Keratinocyte (primary cell): ENCODE measurements around the gene MFF. TPM values are rescaled to one million over a fixed set of nuclear protein-coding genes. Genes with fewer than 3 reads are reported as not detected.

Experiments used
- DNase-seq: peaks from one replicate; pipeline ENCODE4 v3.0.0-alpha.2; 2011; ENCODE audit warnings: low read depth, missing footprints, low spot score
- FAIRE-seq: peaks from 2 replicates; lab custom pipeline; 2011; peaks lifted over from hg19 to GRCh38; lab: Jason Lieb, UNC
- H2AFZ ChIP-seq: 2 replicates; pipeline ENCODE4 v1.6.0; 2012; ENCODE audit warnings: low read length, control low read depth, inconsistent platforms; ENCODE audit not compliant: control insufficient read depth
- H3K27ac ChIP-seq: 2 replicates; pipeline ENCODE4 v1.5.1; 2011; ENCODE audit warnings: low read length; ENCODE audit not compliant: control insufficient read depth, insufficient read depth
- H3K27me3 ChIP-seq: 3 replicates; pipeline ENCODE4 v1.6.0; 2011; ENCODE audit warnings: low read length; ENCODE audit not compliant: control insufficient read depth, insufficient read depth; ENCODE audit errors: extremely low read depth
- H3K36me3 ChIP-seq, 2 experiments: 2 replicates in 1 of 2; 3 replicates in 1 of 2; pipeline ENCODE4 v1.5.1; 2011; ENCODE audit warnings: low read length in 2 of 2, mild to moderate bottlenecking in 1 of 2; ENCODE audit not compliant: control insufficient read depth in 2 of 2, insufficient read depth in 2 of 2; ENCODE audit errors: extremely low read depth in 1 of 2
- H3K4me1 ChIP-seq: 3 replicates; pipeline ENCODE4 v1.5.1; 2011; ENCODE audit warnings: low read length; ENCODE audit not compliant: control insufficient read depth, insufficient read depth; ENCODE audit errors: extremely low read depth
- H3K4me2 ChIP-seq: 3 replicates; pipeline ENCODE4 v1.6.0; 2011; ENCODE audit warnings: low read depth, low read length; ENCODE audit not compliant: control insufficient read depth, insufficient read depth; ENCODE audit errors: extremely low read depth
- H3K4me3 ChIP-seq, 3 experiments: fragments of 200-600 bp in 1 of 3; sonication (generic) in 1 of 3; 2 replicates in 2 of 3; 3 replicates in 1 of 3; pipeline ENCODE4 v1.5.1; 2011 to 2016; ENCODE audit warnings: low read length in 3 of 3, mild to moderate bottlenecking in 3 of 3, control low read depth in 2 of 3, inconsistent platforms in 1 of 3, low read depth in 1 of 3, mixed read lengths in 1 of 3, mixed run types in 1 of 3, moderate library complexity in 1 of 3; ENCODE audit not compliant: control insufficient read depth in 2 of 3, insufficient read depth in 2 of 3; ENCODE audit errors: extremely low read depth in 1 of 3
- H3K79me2 ChIP-seq: 2 replicates; pipeline ENCODE4 v1.6.0; 2012; ENCODE audit warnings: low read length; ENCODE audit not compliant: control insufficient read depth, insufficient read depth
- H3K9ac ChIP-seq: 3 replicates; pipeline ENCODE4 v1.6.0; 2011; ENCODE audit warnings: low read length; ENCODE audit not compliant: control insufficient read depth, insufficient read depth; ENCODE audit errors: extremely low read depth
- H3K9me1 ChIP-seq: 3 replicates; pipeline ENCODE4 v1.6.0; 2011; ENCODE audit warnings: low read length; ENCODE audit not compliant: control insufficient read depth, insufficient read depth; ENCODE audit errors: extremely low read depth
- H3K9me3 ChIP-seq: 2 replicates; pipeline ENCODE4 v1.5.1; 2012; ENCODE audit warnings: low read depth, low read length; ENCODE audit not compliant: control insufficient read depth
- H4K20me1 ChIP-seq: 3 replicates; pipeline ENCODE4 v1.6.0; 2011; ENCODE audit warnings: low read length; ENCODE audit not compliant: control insufficient read depth, insufficient read depth; ENCODE audit errors: extremely low read depth
- EZH2 ChIP-seq: IDR thresholded peaks from one replicate; pipeline ENCODE4 v1.6.1; 2012; ENCODE audit warnings: inconsistent platforms, mild to moderate bottlenecking, low read length, moderate library complexity
- dilution Hi-C: fragments of 300-500 bp; cut with MboI; formaldehyde crosslinking; loops from one replicate; pipeline ENCODE4 v1.7.0; 2020; ENCODE audit warnings: low sequenced_read_pairs; ENCODE audit not compliant: extremely low pct_ligation_motif_present
- polyA plus RNA-seq, 5 experiments: library from polyadenylated mRNA; depleted of rRNA in 3 of 5; stranded (reverse) in 3 of 5; stranded (forward) in 1 of 5; unstranded in 1 of 5; fragments of >200 nt; gene quantifications; 1 replicate in 1 of 5; 2 replicates in 3 of 5; 3 replicates in 1 of 5; pipeline versions ENCODE4 v1.2.1 to v1.2.3, GENCODE V29; 2011 to 2012; ENCODE audit warnings: missing spikeins in 2 of 5, low read depth in 1 of 5, low replicate concordance in 1 of 5
- TF ChIP-seq, protein P1 (sequence below), 3 experiments: IDR thresholded peaks in 1 of 3; conservative IDR thresholded peaks in 1 of 3; optimal IDR thresholded peaks in 1 of 3; 2 replicates in 2 of 3; 3 replicates in 1 of 3; pipeline versions ENCODE3 to v1.5.1; 2011; ENCODE audit warnings: low read length in 3 of 3, mild to moderate bottlenecking in 3 of 3, moderate library complexity in 2 of 3, control low read depth in 1 of 3, inconsistent platforms in 1 of 3; ENCODE audit not compliant: insufficient read depth in 2 of 3; ENCODE audit errors: extremely low read depth in 1 of 3

The MFF gene
- polyA plus RNA-seq, 1 donor (not counting 4 experiments of a cell fraction or from before 2014, with no cell fraction given): 72.5 TPM

DNA sequence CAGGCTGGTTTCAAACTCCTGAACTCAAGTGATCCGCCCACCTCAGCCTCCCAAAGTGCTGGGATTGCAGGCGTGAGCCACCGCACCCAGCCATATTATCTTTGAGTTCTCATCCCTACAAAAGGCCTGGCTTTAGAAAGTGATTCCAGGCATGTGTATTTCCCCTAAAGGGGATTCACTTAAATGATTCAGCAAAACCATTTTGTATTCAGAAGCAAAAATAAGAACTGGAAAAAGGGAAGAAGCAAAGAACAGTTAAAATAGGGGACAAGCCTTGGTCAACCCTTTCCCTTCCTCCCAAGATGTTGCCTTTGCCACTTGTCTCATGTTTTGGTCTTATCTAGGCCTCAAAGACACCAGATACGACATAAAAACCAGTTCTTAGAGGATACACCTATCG, 43.5 kb downstream of the MFF start:
- Histone ChIP-seq H3K27me3 (no peaks in the 10 kb centered on the region), H2AFZ (no peak overlapping the region), H4K20me1 (no peaks in the 10 kb centered on the region), H3K9me1 (no peaks in the 10 kb centered on the region), H3K4me3 (no peak overlapping the region), H3K9me3 (no peaks in the 10 kb centered on the region), H3K36me3 (no peaks in the 10 kb centered on the region), H3K4me1 (peaks cover 7% of the 10 kb centered on the region), H3K4me2 (no peak overlapping the region), H3K27ac (no peak overlapping the region), H3K79me2 (no peaks in the 10 kb centered on the region), H3K9ac (no peak overlapping the region)
- TF ChIP-seq, protein P1, sequence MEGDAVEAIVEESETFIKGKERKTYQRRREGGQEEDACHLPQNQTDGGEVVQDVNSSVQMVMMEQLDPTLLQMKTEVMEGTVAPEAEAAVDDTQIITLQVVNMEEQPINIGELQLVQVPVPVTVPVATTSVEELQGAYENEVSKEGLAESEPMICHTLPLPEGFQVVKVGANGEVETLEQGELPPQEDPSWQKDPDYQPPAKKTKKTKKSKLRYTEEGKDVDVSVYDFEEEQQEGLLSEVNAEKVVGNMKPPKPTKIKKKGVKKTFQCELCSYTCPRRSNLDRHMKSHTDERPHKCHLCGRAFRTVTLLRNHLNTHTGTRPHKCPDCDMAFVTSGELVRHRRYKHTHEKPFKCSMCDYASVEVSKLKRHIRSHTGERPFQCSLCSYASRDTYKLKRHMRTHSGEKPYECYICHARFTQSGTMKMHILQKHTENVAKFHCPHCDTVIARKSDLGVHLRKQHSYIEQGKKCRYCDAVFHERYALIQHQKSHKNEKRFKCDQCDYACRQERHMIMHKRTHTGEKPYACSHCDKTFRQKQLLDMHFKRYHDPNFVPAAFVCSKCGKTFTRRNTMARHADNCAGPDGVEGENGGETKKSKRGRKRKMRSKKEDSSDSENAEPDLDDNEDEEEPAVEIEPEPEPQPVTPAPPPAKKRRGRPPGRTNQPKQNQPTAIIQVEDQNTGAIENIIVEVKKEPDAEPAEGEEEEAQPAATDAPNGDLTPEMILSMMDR (optimal IDR thresholded peaks at IDR 0.05 in 1 of 3, IDR thresholded peaks at IDR 0.05 in 1 of 3, conservative IDR thresholded peaks at IDR 0.05 in 1 of 3; ENCODE audit: extremely low read depth in 1 of 3, insufficient read depth in 2 of 3, low read length in 3 of 3): no peak
- TF ChIP-seq EZH2: no peak
- FAIRE-seq (no peak), DNase-seq (no peak)
- dilution Hi-C loops: no loop called here

DNA sequence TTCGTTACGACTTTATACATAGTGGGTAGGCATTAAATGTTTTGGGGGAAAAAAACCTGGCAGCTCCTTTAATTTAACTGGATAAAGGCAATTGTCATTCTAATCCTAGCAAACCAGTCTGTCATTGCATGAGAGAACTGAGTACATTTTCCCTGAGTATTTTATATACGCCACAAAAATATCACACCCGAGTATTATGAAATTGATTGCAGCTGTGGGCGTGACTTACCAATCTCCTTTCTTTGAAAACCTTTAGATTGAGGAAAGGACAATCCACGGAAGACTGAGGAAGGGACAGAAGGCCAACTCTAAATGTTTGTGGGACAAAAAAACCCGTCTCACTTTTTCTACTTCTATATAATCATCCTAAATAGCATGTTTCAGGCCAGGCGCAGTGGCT, 45.0 kb downstream of the MFF start:
- Histone ChIP-seq H3K27ac (no peak overlapping the region), H3K9me3 (no peaks in the 10 kb centered on the region), H3K27me3 (no peaks in the 10 kb centered on the region), H4K20me1 (no peaks in the 10 kb centered on the region), H3K79me2 (no peaks in the 10 kb centered on the region), H3K4me2 (no peak overlapping the region), H3K9me1 (no peaks in the 10 kb centered on the region), H2AFZ (no peak overlapping the region), H3K4me3 (no peak overlapping the region), H3K36me3 (no peaks in the 10 kb centered on the region), H3K4me1 (peaks cover 7% of the 10 kb centered on the region), H3K9ac (no peak overlapping the region)
- DNase-seq (no peak), FAIRE-seq (no peak)
- dilution Hi-C loops: no loop called here
- no peak for TF ChIP-seq EZH2
- TF ChIP-seq, protein P1 (optimal IDR thresholded peaks at IDR 0.05 in 1 of 3, IDR thresholded peaks at IDR 0.05 in 1 of 3, conservative IDR thresholded peaks at IDR 0.05 in 1 of 3; ENCODE audit: extremely low read depth in 1 of 3, insufficient read depth in 2 of 3, low read length in 3 of 3): no peak
